CD4-positive, alpha-beta T cell treated with Interleukin-10 for 1 hour (primary cell): ENCODE measurements around the gene CARTPT.

Experiments used
- DNase-seq: peaks from one replicate; pipeline ENCODE4 v3.0.0-alpha.2; 2020

The CARTPT gene

GRCh38 chr5:71719063-71719964 lies at the start of gene CARTPT:
Gene CARTPT (plus strand): TSS chr5:71719275. CDS start chr5:71719294, 19 bp downstream.
- DNase-seq, result no peak

- no peak for DNase-seq
Measured at GRCh38 chr5:71677977-71678376, 41.1 kb upstream of the CARTPT start.

- DNase-seq, result no peak
Measured at GRCh38 chr5:71679714-71680113, 39.4 kb upstream of the CARTPT start.

GRCh38 chr5:71680510-71680909 lies 38.6 kb upstream of the CARTPT start:
- DNase-seq, result no peak

- no peak for DNase-seq
Measured at GRCh38 chr5:71681296-71681695, 37.8 kb upstream of the CARTPT start.

GRCh38 chr5:71684309-71684708 lies 34.8 kb upstream of the CARTPT start:
- no peak for DNase-seq

GRCh38 chr5:71693828-71694427 lies 25.1 kb upstream of the CARTPT start:
- no peak for DNase-seq

GRCh38 chr5:71695071-71695470 lies 24.0 kb upstream of the CARTPT start:
- no peak for DNase-seq

- DNase-seq, result no peak
Measured at GRCh38 chr5:71695595-71695994, 23.5 kb upstream of the CARTPT start.

GRCh38 chr5:71697967-71698366 lies 21.1 kb upstream of the CARTPT start:
- DNase-seq, result no peak

GRCh38 chr5:71699233-71699632 lies 19.8 kb upstream of the CARTPT start:
- no peak for DNase-seq

- no peak for DNase-seq
Measured at GRCh38 chr5:71699751-71700150, 19.3 kb upstream of the CARTPT start.

- no peak for DNase-seq
Measured at GRCh38 chr5:71700803-71701202, 18.3 kb upstream of the CARTPT start.

GRCh38 chr5:71701407-71701806 lies 17.7 kb upstream of the CARTPT start:
- no peak for DNase-seq

- DNase-seq, result no peak
Measured at GRCh38 chr5:71703941-71704340, 15.1 kb upstream of the CARTPT start.

- no peak for DNase-seq
Measured at GRCh38 chr5:71705421-71705820, 13.7 kb upstream of the CARTPT start.

- no peak for DNase-seq
Measured at GRCh38 chr5:71706906-71707305, 12.2 kb upstream of the CARTPT start.

GRCh38 chr5:71711610-71712009 lies 7.5 kb upstream of the CARTPT start:
- DNase-seq, result no peak

- no peak for DNase-seq
Measured at GRCh38 chr5:71714911-71715310, 4.2 kb upstream of the CARTPT start.

GRCh38 chr5:71727978-71728377 lies 8.9 kb downstream of the CARTPT start:
- DNase-seq, result no peak

GRCh38 chr5:71731015-71731414 lies 11.9 kb downstream of the CARTPT start:
- no peak for DNase-seq

GRCh38 chr5:71732011-71732410 lies 12.9 kb downstream of the CARTPT start:
- DNase-seq, result no peak

- DNase-seq, result no peak
Measured at GRCh38 chr5:71734141-71734540, 15.1 kb downstream of the CARTPT start.

GRCh38 chr5:71737931-71738539 lies 19.0 kb downstream of the CARTPT start:
- no peak for DNase-seq
